K562 treated with DMSO at 1 percent for 24 hours (cell line): Measurements from ENCODE around the gene MCCD1. TPM values are rescaled to one million over a fixed set of nuclear protein-coding genes. Genes with fewer than 3 reads are reported as not detected.

Experiments used
- total RNA-seq: library from RNA; unstranded; fragments of 300-600 nt; gene quantifications from 2 replicates; pipeline ENCODE4 v1.2.3, GENCODE V29; 2022; ENCODE audit warnings: low read depth; ENCODE audit not compliant: insufficient read depth

The MCCD1 gene, protein sequence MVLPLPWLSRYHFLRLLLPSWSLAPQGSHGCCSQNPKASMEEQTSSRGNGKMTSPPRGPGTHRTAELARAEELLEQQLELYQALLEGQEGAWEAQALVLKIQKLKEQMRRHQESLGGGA
- total RNA-seq: not detected in 2 replicates

GRCh38 chr6:31528821-31529328 lies at the start of gene MCCD1:
MCCD1 (plus strand) TSS chr6:31528962; CDS start chr6:31529015, 53 bp downstream.

DNA sequence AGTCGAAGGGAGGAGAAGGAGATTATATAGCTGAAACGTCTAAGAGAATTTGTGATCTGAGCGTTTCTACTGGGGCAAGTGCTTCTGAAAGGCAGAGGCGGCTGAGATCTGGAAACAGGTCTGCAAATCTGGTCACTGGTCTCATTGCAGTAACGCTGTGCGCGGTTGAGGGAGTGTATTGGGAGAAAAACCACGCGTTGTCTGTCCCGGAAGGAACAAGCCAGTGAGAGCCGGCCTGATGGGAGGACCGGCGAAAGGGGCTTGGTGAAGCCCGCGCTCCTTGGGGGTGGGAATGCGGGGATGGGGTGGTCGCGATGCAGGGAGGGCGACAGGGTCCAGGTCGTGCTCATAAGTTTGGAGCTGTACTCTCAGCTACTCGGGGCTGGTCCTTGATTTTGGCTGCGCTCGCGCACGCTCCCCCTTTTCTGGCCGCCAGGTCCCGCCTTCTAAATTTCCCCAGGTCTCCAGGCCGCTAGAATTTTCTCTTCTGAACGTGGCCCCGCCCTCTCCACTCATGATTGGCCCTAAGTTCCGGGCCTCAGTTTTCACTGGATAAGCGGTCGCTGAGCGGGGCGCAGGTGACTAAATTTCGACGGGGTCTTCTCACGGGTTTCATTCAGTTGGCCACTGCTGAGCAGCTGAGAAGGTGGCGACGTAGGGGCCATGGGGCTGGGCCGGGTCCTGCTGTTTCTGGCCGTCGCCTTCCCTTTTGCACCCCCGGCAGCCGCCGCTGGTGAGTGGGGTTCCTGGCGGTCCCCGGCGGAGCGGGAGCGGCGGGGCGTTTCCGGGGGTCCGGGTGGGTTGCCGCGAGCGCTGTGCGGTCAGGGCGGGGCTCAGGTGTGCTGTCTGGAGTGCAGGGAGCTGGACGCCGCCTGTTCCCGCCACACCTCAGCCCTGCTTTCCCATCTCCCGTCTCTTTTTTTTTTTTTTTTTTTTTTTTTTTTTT lies 31.0 kb upstream of the MCCD1 start, which contains the start of gene MICB:
TSS of gene MICB (plus strand) at position 615 of the 946 bp plus-strand sequence. CDS start at position 664, 49 bp downstream.

GRCh38 chr6:31541658-31542521 lies 13.1 kb downstream of the MCCD1 start, which contains the start of gene DDX39B:
DDX39B (minus strand) TSS chr6:31542003; CDS start chr6:31540532, 1,471 bp downstream.

DNA sequence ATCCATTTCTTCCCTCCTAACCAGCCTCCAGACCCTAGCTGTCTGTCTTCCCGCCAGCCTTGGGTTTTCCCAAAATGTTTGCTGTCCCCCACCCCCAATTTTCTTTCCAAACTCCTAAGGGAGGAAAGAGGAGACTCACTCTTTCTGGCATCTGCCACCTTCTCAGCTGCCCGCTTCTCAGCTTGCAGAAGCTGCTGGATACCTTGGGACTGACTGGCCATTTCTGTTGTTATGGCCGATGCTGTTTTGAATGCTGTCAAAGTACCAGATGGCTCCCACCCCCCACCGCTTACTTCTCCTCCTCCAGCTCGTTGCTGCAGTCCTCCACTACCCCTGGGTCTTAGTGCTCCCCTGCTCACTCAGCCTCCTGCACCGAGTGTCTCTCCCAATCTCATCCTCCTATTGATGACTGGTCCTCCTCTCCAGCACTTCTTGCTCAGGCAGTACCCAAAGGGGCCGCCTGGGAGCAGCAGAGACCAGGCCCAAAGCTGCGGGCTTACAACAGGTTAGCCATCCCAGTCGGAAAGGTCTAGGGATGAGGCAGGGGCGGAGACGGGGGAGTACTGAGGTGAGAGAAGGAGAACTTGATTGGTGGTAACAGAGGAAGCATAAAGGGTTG lies 17.7 kb downstream of the MCCD1 start, which contains the start of gene ATP6V1G2:
TSS of gene ATP6V1G2 (minus strand) at position 270 of the 619 bp plus-strand sequence. CDS start at position 221, 49 bp downstream.

GRCh38 chr6:31546958-31547726 lies 18.4 kb downstream of the MCCD1 start, which contains the start of gene NFKBIL1:
NFKBIL1 (plus strand) TSS chr6:31547608; CDS start chr6:31547695, 87 bp downstream.

GRCh38 chr6:31572041-31572911 lies 43.5 kb downstream of the MCCD1 start, which contains the start of gene LTA:
LTA (plus strand) TSS chr6:31572289; CDS start chr6:31572743, 454 bp downstream.

GRCh38 chr6:31575335-31575901 lies 46.7 kb downstream of the MCCD1 start, which contains the start of gene TNF:
TNF (plus strand) TSS chr6:31575565; CDS start chr6:31575742, 177 bp downstream.

Other genes starting within 250 kb of the MCCD1 start
- gene HLA-B, start 171.8 kb upstream of the MCCD1 start, total RNA-seq: 11.8 and 12.1 TPM in 2 replicates
- 27.3 and 32.0 TPM in 2 replicates for gene MICA, start 125.4 kb upstream of the MCCD1 start, total RNA-seq
- 27.4 and 28.7 TPM in 2 replicates for gene MICB, start 30.8 kb upstream of the MCCD1 start, total RNA-seq
- 156 and 175 TPM in 2 replicates for gene DDX39B, start 13.0 kb downstream of the MCCD1 start, total RNA-seq
- not detected in 2 replicates for gene ATP6V1G2, start 17.6 kb downstream of the MCCD1 start, total RNA-seq
- 78.2 and 92.3 TPM in 2 replicates for gene NFKBIL1, start 18.6 kb downstream of the MCCD1 start, total RNA-seq
- 0.42 TPM in 1 of 2 replicates, not detected in the other for gene LTA, start 43.3 kb downstream of the MCCD1 start, total RNA-seq
- 0.32 and 0.80 TPM in 2 replicates for gene TNF, start 46.6 kb downstream of the MCCD1 start, total RNA-seq
- gene LTB, start 53.5 kb downstream of the MCCD1 start, total RNA-seq: 2.1 TPM in 1 of 2 replicates, not detected in the other
- gene LST1, start 57.3 kb downstream of the MCCD1 start, total RNA-seq: 1.2 and 4.7 TPM in 2 replicates
- 1.8 and 2.2 TPM in 2 replicates for gene NCR3, start 64.0 kb downstream of the MCCD1 start, total RNA-seq
- 8.9 and 11.5 TPM in 2 replicates for gene AIF1, start 86.3 kb downstream of the MCCD1 start, total RNA-seq
- 276 and 279 TPM in 2 replicates for gene PRRC2A, start 91.8 kb downstream of the MCCD1 start, total RNA-seq
- 470 and 501 TPM in 2 replicates for gene BAG6, start 123.7 kb downstream of the MCCD1 start, total RNA-seq
- gene APOM, start 126.9 kb downstream of the MCCD1 start, total RNA-seq: 5.6 and 8.4 TPM in 2 replicates
- 42.1 and 44.2 TPM in 2 replicates for gene C6orf47, start 131.8 kb downstream of the MCCD1 start, total RNA-seq
- 62.9 and 68.1 TPM in 2 replicates for gene GPANK1, start 136.0 kb downstream of the MCCD1 start, total RNA-seq
- 569 and 630 TPM in 2 replicates for gene CSNK2B, start 137.1 kb downstream of the MCCD1 start, total RNA-seq
- gene LY6G5B, start 141.0 kb downstream of the MCCD1 start, total RNA-seq: 4.5 and 6.0 TPM in 2 replicates
- 0.45 TPM in 1 of 2 replicates, not detected in the other for gene LY6G5C, start 152.1 kb downstream of the MCCD1 start, total RNA-seq
- 104 and 110 TPM in 2 replicates for gene ABHD16A, start 174.4 kb downstream of the MCCD1 start, total RNA-seq
- not detected in 2 replicates for gene LY6G6F, start 177.9 kb downstream of the MCCD1 start, total RNA-seq
- not detected in 2 replicates for gene LY6G6D, start 186.4 kb downstream of the MCCD1 start, total RNA-seq
- not detected in 2 replicates for gene LY6G6C, start 192.8 kb downstream of the MCCD1 start, total RNA-seq
- gene MPIG6B, start 194.4 kb downstream of the MCCD1 start, total RNA-seq: not detected in 2 replicates
- 60.3 and 69.2 TPM in 2 replicates for gene DDAH2, start 200.3 kb downstream of the MCCD1 start, total RNA-seq
- 1,325 and 1,384 TPM in 2 replicates for gene CLIC1, start 207.6 kb downstream of the MCCD1 start, total RNA-seq
- 31.2 and 34.8 TPM in 2 replicates for gene MSH5, start 211.0 kb downstream of the MCCD1 start, total RNA-seq
- 4.5 and 5.1 TPM in 2 replicates for gene SAPCD1, start 233.7 kb downstream of the MCCD1 start, total RNA-seq
- 5.7 and 7.6 TPM in 2 replicates for gene VWA7, start 248.4 kb downstream of the MCCD1 start, total RNA-seq